ENCODE measurements around the gene TEKTIP1. TPM values are rescaled to one million over a fixed set of nuclear protein-coding genes. Genes with fewer than 3 reads are reported as not detected.

The TEKTIP1 gene
- total and polyA plus RNA-seq, 9 of the 15 experiments (the other 6 are each of a cell fraction or from before 2014, with no cell fraction given), result 0.66 TPM; not detected in 8

DNA sequence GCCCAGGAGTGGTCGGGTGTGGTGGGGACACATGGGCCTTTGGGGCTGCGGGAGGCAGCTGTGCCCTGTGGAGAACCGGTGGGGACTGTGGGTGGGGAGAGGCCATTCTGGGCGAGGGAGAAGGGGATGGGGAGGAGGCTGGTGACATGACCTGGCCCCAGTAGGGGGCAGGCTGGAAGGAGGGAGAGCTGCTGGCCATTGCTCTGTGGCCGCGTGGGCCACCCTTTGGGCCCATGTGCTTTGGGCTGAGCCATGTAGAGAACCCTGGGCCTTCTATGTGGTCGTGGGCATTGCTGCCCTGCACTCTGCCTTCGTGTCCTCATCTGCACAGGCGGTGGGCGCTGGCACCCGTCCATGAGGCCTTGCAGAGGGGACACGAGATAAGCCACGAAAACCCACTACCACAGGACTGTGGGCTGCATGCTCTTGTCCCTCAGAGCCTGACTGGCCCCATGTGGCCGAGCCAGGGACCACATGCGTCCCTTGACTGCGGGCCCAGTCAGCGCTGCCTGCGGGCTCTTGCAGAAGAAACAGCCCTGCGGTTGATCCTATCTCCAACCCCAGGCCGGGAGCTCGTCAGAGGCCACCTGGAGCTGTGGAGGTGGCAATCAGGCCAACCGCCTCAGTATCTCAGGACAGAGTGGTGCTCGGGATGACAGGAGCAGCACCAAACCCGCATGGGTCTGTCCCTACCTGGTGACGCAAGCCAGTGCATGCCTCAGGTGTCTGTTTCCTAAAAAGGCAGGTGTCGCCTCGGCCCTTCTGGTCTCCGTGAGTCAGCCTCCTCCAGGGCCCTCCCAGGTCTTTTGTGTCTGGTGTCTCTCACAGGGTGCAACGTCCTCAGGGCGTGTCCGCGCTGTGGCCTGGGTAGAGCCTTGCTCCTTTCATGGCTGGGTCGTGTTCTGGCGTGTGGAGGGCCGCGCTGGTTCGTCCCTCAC lies 18.5 kb upstream of the TEKTIP1 start (continued):
- no peak for TF ChIP-seq WHSC1 (IDR thresholded peaks at IDR 0.05; ENCODE audit: low read length)
- peak; percentile 68; the same call in 1 of the 2 replicates for TF ChIP-seq ZNF644 (tag; IDR thresholded peaks at IDR 0.05; ENCODE audit: low read depth)
- TF ChIP-seq ZFX (CRISPR knock-in tag; IDR thresholded peaks at IDR 0.05), result peak; percentile 90
- TF ChIP-seq BCL6 (CRISPR knock-in tag; IDR thresholded peaks at IDR 0.05), result no peak
- TF ChIP-seq RBM22 (IDR thresholded peaks at IDR 0.05; ENCODE audit: low read depth, low read length, poor library complexity, severe bottlenecking), result no peak
- TF ChIP-seq ADNP (tag; IDR thresholded peaks at IDR 0.05), result 0 out of 2 replicates have a peak, but pooled peaks have one; percentile 29
- no peak for TF ChIP-seq HLTF (IDR thresholded peaks at IDR 0.05)
- TF ChIP-seq, protein P1, sequence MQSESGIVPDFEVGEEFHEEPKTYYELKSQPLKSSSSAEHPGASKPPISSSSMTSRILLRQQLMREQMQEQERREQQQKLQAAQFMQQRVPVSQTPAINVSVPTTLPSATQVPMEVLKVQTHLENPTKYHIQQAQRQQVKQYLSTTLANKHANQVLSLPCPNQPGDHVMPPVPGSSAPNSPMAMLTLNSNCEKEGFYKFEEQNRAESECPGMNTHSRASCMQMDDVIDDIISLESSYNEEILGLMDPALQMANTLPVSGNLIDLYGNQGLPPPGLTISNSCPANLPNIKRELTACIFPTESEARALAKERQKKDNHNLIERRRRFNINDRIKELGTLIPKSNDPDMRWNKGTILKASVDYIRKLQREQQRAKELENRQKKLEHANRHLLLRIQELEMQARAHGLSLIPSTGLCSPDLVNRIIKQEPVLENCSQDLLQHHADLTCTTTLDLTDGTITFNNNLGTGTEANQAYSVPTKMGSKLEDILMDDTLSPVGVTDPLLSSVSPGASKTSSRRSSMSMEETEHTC (IDR thresholded peaks at IDR 0.05), result no peak
- no peak; the same call in 1 of the 2 replicates for TF ChIP-seq HCFC1 (IDR thresholded peaks at IDR 0.05; ENCODE audit: low read depth, low read length)
- TF ChIP-seq, protein P2, sequence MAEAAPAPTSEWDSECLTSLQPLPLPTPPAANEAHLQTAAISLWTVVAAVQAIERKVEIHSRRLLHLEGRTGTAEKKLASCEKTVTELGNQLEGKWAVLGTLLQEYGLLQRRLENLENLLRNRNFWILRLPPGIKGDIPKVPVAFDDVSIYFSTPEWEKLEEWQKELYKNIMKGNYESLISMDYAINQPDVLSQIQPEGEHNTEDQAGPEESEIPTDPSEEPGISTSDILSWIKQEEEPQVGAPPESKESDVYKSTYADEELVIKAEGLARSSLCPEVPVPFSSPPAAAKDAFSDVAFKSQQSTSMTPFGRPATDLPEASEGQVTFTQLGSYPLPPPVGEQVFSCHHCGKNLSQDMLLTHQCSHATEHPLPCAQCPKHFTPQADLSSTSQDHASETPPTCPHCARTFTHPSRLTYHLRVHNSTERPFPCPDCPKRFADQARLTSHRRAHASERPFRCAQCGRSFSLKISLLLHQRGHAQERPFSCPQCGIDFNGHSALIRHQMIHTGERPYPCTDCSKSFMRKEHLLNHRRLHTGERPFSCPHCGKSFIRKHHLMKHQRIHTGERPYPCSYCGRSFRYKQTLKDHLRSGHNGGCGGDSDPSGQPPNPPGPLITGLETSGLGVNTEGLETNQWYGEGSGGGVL (CRISPR knock-in tag; IDR thresholded peaks at IDR 0.05), result no peak
- TF ChIP-seq TEAD4 (IDR thresholded peaks at IDR 0.05; ENCODE audit: low read length), result peak; percentile 88
- peak; percentile 98 for TF ChIP-seq TEAD4 (CRISPR knock-in tag; IDR thresholded peaks at IDR 0.05; ENCODE audit: borderline replicate concordance)
- TF ChIP-seq ZNF551 (CRISPR knock-in tag; IDR thresholded peaks at IDR 0.05), result no peak
- TF ChIP-seq RUNX1 (IDR thresholded peaks at IDR 0.05; ENCODE audit: low read depth), result 0 out of 2 replicates have a peak, but pooled peaks have one; percentile 71
- peak; percentile 72; the same call in 1 of the 2 replicates for TF ChIP-seq PML (IDR thresholded peaks at IDR 0.05; ENCODE audit: low read length)
- TF ChIP-seq TEAD1 (CRISPR knock-in tag; IDR thresholded peaks at IDR 0.05), result peak in 1 of 2 experiments; percentile 94; a peak in 1 of 4 replicates
- TF ChIP-seq ZNF24 (IDR thresholded peaks at IDR 0.05), result peak; percentile 44; the same call in 1 of the 2 replicates
- no peak for TF ChIP-seq SMARCC2 (IDR thresholded peaks at IDR 0.05; ENCODE audit: low read depth)
- TF ChIP-seq HDAC6 (IDR thresholded peaks at IDR 0.05; ENCODE audit: low read depth, low read length), result no peak
- no peak for TF ChIP-seq C11orf30 (IDR thresholded peaks at IDR 0.05; ENCODE audit: low read depth)
- peak; percentile 68 for TF ChIP-seq TAL1 (IDR thresholded peaks at IDR 0.05)
- peak; percentile 86 for TF ChIP-seq DPF2 (IDR thresholded peaks at IDR 0.05)
- no peak for TF ChIP-seq ZNF57 (CRISPR knock-in tag; IDR thresholded peaks at IDR 0.05)
- peak; percentile 91 for TF ChIP-seq KLF16 (IDR thresholded peaks at IDR 0.05)
- TF ChIP-seq KLF1 (tag; IDR thresholded peaks at IDR 0.05), result peak; percentile 39
- TF ChIP-seq GATAD2B (IDR thresholded peaks at IDR 0.05; ENCODE audit: borderline replicate concordance), result peak; percentile 87
- TF ChIP-seq HDAC1 (IDR thresholded peaks at IDR 0.05), result peak in 1 of 2 experiments; percentile 68; a peak in 2 of 4 replicates
- peak; percentile 60; the same call in 1 of the 2 replicates for TF ChIP-seq NFXL1 (CRISPR knock-in tag; IDR thresholded peaks at IDR 0.05)
- no peak for TF ChIP-seq SP2 (IDR thresholded peaks at IDR 0.05; ENCODE audit: extremely low read depth, low read depth, low read length, poor library complexity, severe bottlenecking)

Data from K562 (cell line).